GM23338 (cell line): ENCODE measurements around the gene ELFN1.

Experiments
- CTCF ChIP-seq, 2 experiments: fragments of 200-600 bp in 1 of 2; sonication (generic) in 1 of 2; conservative IDR thresholded peaks; 2 replicates each; pipeline versions ENCODE4 v1.5.1 to v1.6.1; 2016 to 2017; ENCODE audit warnings: antibody characterized with exemption in 2 of 2, low read depth in 2 of 2, mild to moderate bottlenecking in 2 of 2, moderate library complexity in 1 of 2
- ETS1 ChIP-seq: IDR thresholded peaks from 2 replicates; pipeline ENCODE4 v1.6.1; 2016; ENCODE audit warnings: antibody characterized with exemption
- EZH2 ChIP-seq: fragments of 200-600 bp; sonication (generic); IDR thresholded peaks from one replicate; pipeline ENCODE4 v1.8.0; 2017; ENCODE audit warnings: antibody characterized with exemption, mild to moderate bottlenecking, low read depth; ENCODE audit not compliant: unreplicated experiment
- POLR2AphosphoS5 ChIP-seq: IDR thresholded peaks from 2 replicates; pipeline ENCODE4 v1.6.1; 2016; ENCODE audit warnings: antibody characterized with exemption, low read depth
- REST ChIP-seq: IDR thresholded peaks from one replicate; pipeline ENCODE4 v1.6.1; 2018; ENCODE audit warnings: antibody characterized with exemption; ENCODE audit not compliant: unreplicated experiment

GRCh38 chr7:1665549-1666316 is 4.3 kb upstream of the ELFN1 start:
- no peak for TF ChIP-seq CTCF (conservative IDR thresholded peaks at IDR 0.05; ENCODE audit: low read depth in 2 of 2)
- TF ChIP-seq ETS1, result no peak
- TF ChIP-seq EZH2, result peak; percentile 15
- TF ChIP-seq POLR2AphosphoS5, result no peak
- no peak for TF ChIP-seq REST
